ENCODE data around the gene TSSK2.

TSSK2 gene

GRCh38 chr22:19106886-19107729, 24.0 kb upstream of the TSSK2 start:
- DNase-seq = no peak

- DNase-seq = no peak
Measured at GRCh38 chr22:19107730-19108074, 23.4 kb upstream of the TSSK2 start.

- DNase-seq = no peak
Measured at GRCh38 chr22:19108807-19109197, 22.3 kb upstream of the TSSK2 start.

- peak in 2 of 4 experiments; percentile 18 to 21 for DNase-seq
Measured at GRCh38 chr22:19109198-19110063, 21.7 kb upstream of the TSSK2 start.

- no peak for DNase-seq
Measured at GRCh38 chr22:19110064-19110458, 21.0 kb upstream of the TSSK2 start.

GRCh38 chr22:19110646-19111045, 20.5 kb upstream of the TSSK2 start:
- DNase-seq = no peak

- DNase-seq = no peak
Measured at GRCh38 chr22:19111140-19111539, 20.0 kb upstream of the TSSK2 start.

- DNase-seq = no peak
Measured at GRCh38 chr22:19111584-19111983, 19.5 kb upstream of the TSSK2 start.

GRCh38 chr22:19113429-19113828, 17.7 kb upstream of the TSSK2 start:
- DNase-seq = no peak

GRCh38 chr22:19114984-19115552, 16.0 kb upstream of the TSSK2 start:
- no peak for DNase-seq

GRCh38 chr22:19115628-19116027, 15.5 kb upstream of the TSSK2 start:
- DNase-seq = no peak

GRCh38 chr22:19117111-19117512, 14.0 kb upstream of the TSSK2 start:
- no peak for DNase-seq

- no peak for DNase-seq
Measured at GRCh38 chr22:19118329-19118880, 12.7 kb upstream of the TSSK2 start.

- no peak for DNase-seq
Measured at GRCh38 chr22:19119949-19120348, 11.2 kb upstream of the TSSK2 start.

GRCh38 chr22:19120829-19121630, 10.1 kb upstream of the TSSK2 start:
- no peak for DNase-seq

- DNase-seq = peak in 1 of 4 experiments; percentile 13
Measured at GRCh38 chr22:19121631-19122142, 9.4 kb upstream of the TSSK2 start.

- peak; percentile 79 to 96 (median 96) for DNase-seq
Measured at GRCh38 chr22:19122143-19122751, 8.9 kb upstream of the TSSK2 start, which contains the start of gene DGCR2. Gene DGCR2 (minus strand): TSS chr22:19122412. CDS start chr22:19122206, 206 bp downstream.

- no peak for DNase-seq
Measured at GRCh38 chr22:19122752-19123492, 8.2 kb upstream of the TSSK2 start.

- no peak for DNase-seq
Measured at GRCh38 chr22:19123936-19124335, 7.2 kb upstream of the TSSK2 start.

- DNase-seq = no peak
Measured at GRCh38 chr22:19124377-19124776, 6.7 kb upstream of the TSSK2 start.

- DNase-seq = no peak
Measured at GRCh38 chr22:19125011-19125410, 6.1 kb upstream of the TSSK2 start.

All from activated naive CD4-positive, alpha-beta T cell (primary cell).